AG08395 (cell line): ENCODE results near the gene EIPR1.
"Not testable (repeated sequence)": the region's sequence is repeated elsewhere in the genome, so short reads cannot be mapped to it uniquely, and the experiment has no call there.

ENCODE experiments used
- DNase-seq: peaks from one replicate; pipeline ENCODE4 v3.0.0; 2012; ENCODE audit warnings: mixed read lengths, low spot score

The EIPR1 gene

GRCh38 chr2:3192920-3193319 lies 184.7 kb downstream of the EIPR1 start:
- DNase-seq = no peak

- no peak for DNase-seq
Measured at GRCh38 chr2:3192281-3192818, 185.3 kb downstream of the EIPR1 start.

- DNase-seq = no peak
Measured at GRCh38 chr2:3189961-3190360, 187.7 kb downstream of the EIPR1 start.

GRCh38 chr2:3189076-3189591 lies 188.5 kb downstream of the EIPR1 start:
- no peak for DNase-seq

- no peak for DNase-seq
Measured at GRCh38 chr2:3188405-3188946, 189.1 kb downstream of the EIPR1 start.

- no peak for DNase-seq
Measured at GRCh38 chr2:3187467-3187866, 190.2 kb downstream of the EIPR1 start.

GRCh38 chr2:3186766-3187165 lies 190.9 kb downstream of the EIPR1 start:
- DNase-seq = no peak

- no peak for DNase-seq
Measured at GRCh38 chr2:3185910-3186309, 191.7 kb downstream of the EIPR1 start.

GRCh38 chr2:3185256-3185655 lies 192.4 kb downstream of the EIPR1 start:
- no peak for DNase-seq

- DNase-seq = no peak
Measured at GRCh38 chr2:3184167-3184566, 193.5 kb downstream of the EIPR1 start.

- no peak for DNase-seq
Measured at GRCh38 chr2:3183766-3184165, 193.9 kb downstream of the EIPR1 start.

GRCh38 chr2:3182848-3183247 lies 194.8 kb downstream of the EIPR1 start:
- no peak for DNase-seq

GRCh38 chr2:3181416-3182010 lies 196.1 kb downstream of the EIPR1 start:
- no peak for DNase-seq

- not testable (repeated sequence) for DNase-seq
Measured at GRCh38 chr2:3180909-3181221, 196.8 kb downstream of the EIPR1 start.

GRCh38 chr2:3180082-3180908 lies 197.3 kb downstream of the EIPR1 start:
- DNase-seq = no peak

- no peak for DNase-seq
Measured at GRCh38 chr2:3179626-3180025, 198.0 kb downstream of the EIPR1 start.

- no peak for DNase-seq
Measured at GRCh38 chr2:3179208-3179607, 198.4 kb downstream of the EIPR1 start.

- no peak for DNase-seq
Measured at GRCh38 chr2:3178578-3179031, 199.0 kb downstream of the EIPR1 start.

- DNase-seq = no peak
Measured at GRCh38 chr2:3177891-3178577, 199.6 kb downstream of the EIPR1 start.

GRCh38 chr2:3176869-3177255 lies 200.8 kb downstream of the EIPR1 start:
- no peak for DNase-seq

GRCh38 chr2:3176071-3176868 lies 201.3 kb downstream of the EIPR1 start:
- no peak for DNase-seq

GRCh38 chr2:3175568-3175955 lies 202.1 kb downstream of the EIPR1 start:
- DNase-seq = no peak
